ENCODE results near the gene ITGB3.

Gene ITGB3

DNA sequence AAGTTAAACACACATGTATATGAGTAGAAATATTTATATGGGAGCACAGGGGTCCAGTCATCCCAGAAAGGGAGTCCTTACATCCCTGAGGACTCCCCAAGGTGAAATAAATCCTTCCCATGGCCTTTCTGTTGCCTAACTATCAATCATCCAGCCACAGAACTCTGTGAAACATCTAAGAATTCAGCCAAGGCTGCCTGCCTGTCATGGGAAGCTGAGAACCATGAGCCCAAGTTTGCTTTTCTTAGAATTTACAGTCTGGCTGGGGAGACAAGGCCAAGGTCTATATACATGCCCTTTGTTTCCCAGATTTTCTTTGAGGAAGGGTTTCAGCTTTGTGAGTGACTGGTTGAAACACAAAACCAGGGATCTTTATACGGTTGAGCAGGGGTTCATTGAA lies 28.7 kb upstream of the ITGB3 start:
- Histone ChIP-seq H3K36me3 (ENCODE audit: control insufficient read depth, low read length) (no peaks in the 10 kb centered on the region), H3K9me2 (replicated peaks; ENCODE audit: control insufficient read depth, low read length) (no peaks in the 10 kb centered on the region), H3K79me2 (ENCODE audit: control insufficient read depth, low read length) (no peaks in the 10 kb centered on the region), H3K4me1 (ENCODE audit: control insufficient read depth, low read length) (peaks cover 14% of the 10 kb centered on the region), H3K4me3 (ENCODE audit: low read length) (no peak overlapping the region), H3F3A (ENCODE audit: control insufficient read depth, insufficient read depth) (no peaks in the 10 kb centered on the region), H3K9me3 (ENCODE audit: control insufficient read depth, insufficient read depth, low read length) (peaks cover 5% of the 10 kb centered on the region), H3K27ac (ENCODE audit: low read depth, low read length) (no peak overlapping the region), H3K27me3 (ENCODE audit: control insufficient read depth, low read length) (peaks cover under 1% of the 10 kb centered on the region; the same call in 1 of the 2 replicates), H3K4me2 (ENCODE audit: low read length) (no peak overlapping the region), H4K20me1 (ENCODE audit: control insufficient read depth, insufficient read depth, low read depth, low read length) (no peaks in the 10 kb centered on the region)
- no peak for TF ChIP-seq EZH2phosphoT487 (IDR thresholded peaks at IDR 0.05; ENCODE audit: borderline replicate concordance, low read length)
- TF ChIP-seq, protein P1, sequence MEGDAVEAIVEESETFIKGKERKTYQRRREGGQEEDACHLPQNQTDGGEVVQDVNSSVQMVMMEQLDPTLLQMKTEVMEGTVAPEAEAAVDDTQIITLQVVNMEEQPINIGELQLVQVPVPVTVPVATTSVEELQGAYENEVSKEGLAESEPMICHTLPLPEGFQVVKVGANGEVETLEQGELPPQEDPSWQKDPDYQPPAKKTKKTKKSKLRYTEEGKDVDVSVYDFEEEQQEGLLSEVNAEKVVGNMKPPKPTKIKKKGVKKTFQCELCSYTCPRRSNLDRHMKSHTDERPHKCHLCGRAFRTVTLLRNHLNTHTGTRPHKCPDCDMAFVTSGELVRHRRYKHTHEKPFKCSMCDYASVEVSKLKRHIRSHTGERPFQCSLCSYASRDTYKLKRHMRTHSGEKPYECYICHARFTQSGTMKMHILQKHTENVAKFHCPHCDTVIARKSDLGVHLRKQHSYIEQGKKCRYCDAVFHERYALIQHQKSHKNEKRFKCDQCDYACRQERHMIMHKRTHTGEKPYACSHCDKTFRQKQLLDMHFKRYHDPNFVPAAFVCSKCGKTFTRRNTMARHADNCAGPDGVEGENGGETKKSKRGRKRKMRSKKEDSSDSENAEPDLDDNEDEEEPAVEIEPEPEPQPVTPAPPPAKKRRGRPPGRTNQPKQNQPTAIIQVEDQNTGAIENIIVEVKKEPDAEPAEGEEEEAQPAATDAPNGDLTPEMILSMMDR (IDR thresholded peaks at IDR 0.05; ENCODE audit: low read depth, low read length, poor library complexity, severe bottlenecking): no peak

DNA sequence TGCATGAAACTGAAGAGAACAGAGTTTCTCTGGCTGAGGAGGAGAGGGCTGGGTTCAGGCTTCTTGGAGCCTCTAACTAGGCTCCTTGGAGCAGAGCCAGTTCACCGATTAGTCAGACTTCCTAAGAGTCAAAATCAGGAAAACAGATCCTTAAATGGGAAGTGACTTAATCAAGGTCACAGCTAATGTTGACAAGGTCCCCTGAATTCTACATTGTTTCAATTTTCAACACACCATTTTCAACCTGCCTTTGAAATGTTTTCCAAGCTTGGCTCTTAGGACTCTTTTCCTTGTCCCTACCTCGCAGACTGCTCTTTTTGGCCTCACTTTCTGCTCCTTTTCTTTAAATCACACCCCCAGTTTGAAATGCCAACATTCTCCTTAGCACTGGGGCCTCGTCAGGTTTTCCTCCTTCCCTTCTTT lies 28.2 kb upstream of the ITGB3 start:
- TF ChIP-seq EZH2phosphoT487 (IDR thresholded peaks at IDR 0.05; ENCODE audit: borderline replicate concordance, low read length): no peak
- TF ChIP-seq, protein P1 (IDR thresholded peaks at IDR 0.05; ENCODE audit: low read depth, low read length, poor library complexity, severe bottlenecking): no peak
- peaks cover 5% of the 10 kb centered on the region; the same call in 1 of the 2 replicates for H3K27me3 ChIP-seq (ENCODE audit: control insufficient read depth, low read length)
- H3K4me3 ChIP-seq (ENCODE audit: low read length): no peak overlapping the region
- H3K9me3 ChIP-seq (ENCODE audit: control insufficient read depth, insufficient read depth, low read length): peaks cover 5% of the 10 kb centered on the region
- no peaks in the 10 kb centered on the region for H3F3A ChIP-seq (ENCODE audit: control insufficient read depth, insufficient read depth)
- no peak overlapping the region for H3K4me2 ChIP-seq (ENCODE audit: low read length)
- H3K27ac ChIP-seq (ENCODE audit: low read depth, low read length): no peak overlapping the region
- no peaks in the 10 kb centered on the region for H4K20me1 ChIP-seq (ENCODE audit: control insufficient read depth, insufficient read depth, low read depth, low read length)
- H3K9me2 ChIP-seq (replicated peaks; ENCODE audit: control insufficient read depth, low read length): no peaks in the 10 kb centered on the region
- H3K4me1 ChIP-seq (ENCODE audit: control insufficient read depth, low read length): peaks cover 18% of the 10 kb centered on the region
- H3K36me3 ChIP-seq (ENCODE audit: control insufficient read depth, low read length): no peaks in the 10 kb centered on the region
- H3K79me2 ChIP-seq (ENCODE audit: control insufficient read depth, low read length): no peaks in the 10 kb centered on the region

DNA sequence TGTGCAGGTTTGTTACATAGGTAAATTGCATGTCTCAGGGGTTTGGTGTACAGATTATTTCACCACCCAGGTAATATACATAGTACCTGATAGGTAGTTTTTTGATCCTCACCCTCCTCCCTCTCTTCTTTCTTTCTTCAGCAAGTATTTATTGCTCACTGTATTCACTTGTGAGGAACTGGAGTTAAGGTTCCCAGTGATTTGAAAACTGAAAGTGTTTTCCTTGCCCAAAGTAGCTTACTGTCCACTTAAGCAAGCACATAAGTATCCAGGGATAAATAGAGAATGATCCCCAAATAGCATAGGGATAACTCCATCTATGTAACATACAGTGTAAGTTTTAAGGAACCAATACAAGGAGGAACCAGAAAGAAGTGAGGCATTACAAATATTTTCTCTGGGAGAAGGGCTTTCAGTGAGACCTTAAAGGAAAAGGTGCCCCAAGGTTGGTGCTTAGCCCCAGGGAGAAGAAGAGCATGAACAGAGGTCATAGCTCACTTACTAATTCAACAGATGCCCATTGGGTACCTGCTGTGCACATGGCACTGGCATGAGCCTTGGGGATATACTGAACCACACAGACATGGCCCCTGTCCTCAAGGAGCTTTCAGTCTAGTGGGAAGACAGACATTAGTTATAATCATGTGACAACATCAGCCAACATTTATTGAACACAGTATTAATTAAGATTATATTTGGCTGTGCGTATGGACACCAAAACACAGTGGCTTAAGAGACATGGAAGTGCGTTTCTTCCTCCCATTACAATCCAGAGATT lies 27.5 kb upstream of the ITGB3 start:
- H3K9me3 ChIP-seq (ENCODE audit: control insufficient read depth, insufficient read depth, low read length): peaks cover 5% of the 10 kb centered on the region
- H3K79me2 ChIP-seq (ENCODE audit: control insufficient read depth, low read length): no peaks in the 10 kb centered on the region
- no peaks in the 10 kb centered on the region for H3K9me2 ChIP-seq (replicated peaks; ENCODE audit: control insufficient read depth, low read length)
- H3K36me3 ChIP-seq (ENCODE audit: control insufficient read depth, low read length): no peaks in the 10 kb centered on the region
- peaks cover 8% of the 10 kb centered on the region; the same call in 1 of the 2 replicates for H3K27me3 ChIP-seq (ENCODE audit: control insufficient read depth, low read length)
- no peak overlapping the region for H3K27ac ChIP-seq (ENCODE audit: low read depth, low read length)
- H3K4me1 ChIP-seq (ENCODE audit: control insufficient read depth, low read length): peaks cover 18% of the 10 kb centered on the region
- TF ChIP-seq, protein P1 (IDR thresholded peaks at IDR 0.05; ENCODE audit: low read depth, low read length, poor library complexity, severe bottlenecking): no peak
- TF ChIP-seq EZH2phosphoT487 (IDR thresholded peaks at IDR 0.05; ENCODE audit: borderline replicate concordance, low read length): no peak
- H4K20me1 ChIP-seq (ENCODE audit: control insufficient read depth, insufficient read depth, low read depth, low read length): no peaks in the 10 kb centered on the region
- no peak overlapping the region for H3K4me2 ChIP-seq (ENCODE audit: low read length)
- H3K4me3 ChIP-seq (ENCODE audit: low read length): no peak overlapping the region
- no peaks in the 10 kb centered on the region for H3F3A ChIP-seq (ENCODE audit: control insufficient read depth, insufficient read depth)

All from DOHH2 (cell line).